Neural cell (in vitro differentiated cells): Measurements from ENCODE around the gene NSMF. TPM values are rescaled to one million over a fixed set of nuclear protein-coding genes. Genes with fewer than 3 reads are reported as not detected.

Experiments
- H2AFZ ChIP-seq: fragments of 200-600, 300-800 bp; sonication (generic), shearing (Covaris generic); 2 replicates; pipeline ENCODE4 v1.6.0; 2014; ENCODE audit warnings: low read depth, mild to moderate bottlenecking, antibody characterized with exemption, low read length, moderate library complexity
- H3F3A ChIP-seq: fragments of 200-600 bp; shearing (Covaris generic); 2 replicates; pipeline ENCODE4 v1.6.1; 2016; ENCODE audit warnings: mild to moderate bottlenecking, moderate library complexity, mixed read lengths, antibody characterized with exemption, low read length; ENCODE audit not compliant: insufficient read depth, poor library complexity, severe bottlenecking
- H3K27ac ChIP-seq: fragments of 200-600, 300-800 bp; sonication (generic), shearing (Covaris generic); 2 replicates; pipeline ENCODE4 v1.5.1; 2014; ENCODE audit warnings: mild to moderate bottlenecking, low read length, moderate library complexity
- H3K27me3 ChIP-seq: fragments of 300-800, 200-600 bp; sonication (generic), shearing (Covaris generic); 2 replicates; pipeline ENCODE4 v1.6.0; 2014; ENCODE audit warnings: mild to moderate bottlenecking, low read depth, low read length, moderate library complexity; ENCODE audit not compliant: insufficient read depth
- H3K36me3 ChIP-seq: fragments of 300-800, 200-600 bp; sonication (generic), shearing (Covaris generic); 2 replicates; pipeline ENCODE4 v1.5.1; 2014; ENCODE audit warnings: mild to moderate bottlenecking, antibody characterized with exemption, low read length, moderate library complexity; ENCODE audit not compliant: insufficient read depth
- H3K4me2 ChIP-seq: fragments of 300-800, 200-600 bp; sonication (generic), shearing (Covaris generic); 2 replicates; pipeline ENCODE4 v1.6.0; 2014; ENCODE audit warnings: mild to moderate bottlenecking, low read length
- H3K4me3 ChIP-seq: fragments of 300-800, 200-600 bp; sonication (generic), shearing (Covaris generic); 2 replicates; pipeline ENCODE4 v1.5.1; 2014; ENCODE audit warnings: mild to moderate bottlenecking, low read length, moderate library complexity
- H3K79me2 ChIP-seq: fragments of 200-600 bp; shearing (Covaris generic); replicated peaks from 2 replicates; pipeline ENCODE4 v1.6.0; 2014; ENCODE audit warnings: mild to moderate bottlenecking, low read length, moderate library complexity; ENCODE audit not compliant: insufficient read depth
- H3K9ac ChIP-seq: fragments of 300-800, 200-600 bp; sonication (generic), shearing (Covaris generic); 2 replicates; pipeline ENCODE4 v1.6.1; 2016; ENCODE audit warnings: mild to moderate bottlenecking, low read length, mixed read lengths
- H3K9me2 ChIP-seq: fragments of 200-600 bp; shearing (Covaris generic); 2 replicates; pipeline ENCODE4 v1.6.1; 2016; ENCODE audit warnings: mild to moderate bottlenecking, low read length, mixed read lengths; ENCODE audit not compliant: insufficient read depth
- H3K9me3 ChIP-seq: fragments of 200-600, 300-800 bp; sonication (generic), shearing (Covaris generic); 2 replicates; pipeline ENCODE4 v1.6.1; 2016; ENCODE audit warnings: mild to moderate bottlenecking, mixed run types, low read length, moderate library complexity, mixed read lengths
- H4K20me1 ChIP-seq: fragments of 200-600 bp; shearing (Covaris generic); 2 replicates; pipeline ENCODE4 v1.6.1; 2016; ENCODE audit warnings: mild to moderate bottlenecking, mixed run types; ENCODE audit not compliant: insufficient read depth
- EP300 ChIP-seq: fragments of 450-650 bp; conservative IDR thresholded peaks from 2 replicates; pipeline ENCODE4 v1.6.1; 2014; ENCODE audit warnings: antibody characterized with exemption, mild to moderate bottlenecking, moderate library complexity; ENCODE audit not compliant: poor library complexity, severe bottlenecking
- EZH2 ChIP-seq: fragments of 200-600, 300-800 bp; shearing (Covaris generic), sonication (generic); IDR thresholded peaks from 2 replicates; pipeline ENCODE4 v1.6.1; 2014; ENCODE audit warnings: antibody characterized with exemption, low read length, borderline replicate concordance, mild to moderate bottlenecking; ENCODE audit not compliant: insufficient read depth, poor library complexity, severe bottlenecking
- MXI1 ChIP-seq: fragments of 450-650 bp; conservative IDR thresholded peaks from 2 replicates; pipeline ENCODE4 v1.6.1; 2014; ENCODE audit warnings: antibody characterized with exemption, mild to moderate bottlenecking; ENCODE audit not compliant: poor library complexity, severe bottlenecking
- POLR2AphosphoS5 ChIP-seq: IDR thresholded peaks from 2 replicates; pipeline ENCODE4 v1.6.1; 2012
- RAD21 ChIP-seq: fragments of 450-650 bp; conservative IDR thresholded peaks from 2 replicates; pipeline ENCODE4 v1.6.1; 2014; ENCODE audit warnings: antibody characterized with exemption, mild to moderate bottlenecking, moderate library complexity
- REST ChIP-seq: IDR thresholded peaks from 2 replicates; pipeline ENCODE4 v1.6.1; 2012; ENCODE audit warnings: borderline replicate concordance
- SMC3 ChIP-seq: fragments of 450-650 bp; conservative IDR thresholded peaks from 2 replicates; pipeline ENCODE4 v1.6.1; 2014; ENCODE audit warnings: antibody characterized with exemption, mild to moderate bottlenecking, moderate library complexity; ENCODE audit not compliant: poor library complexity
- TAF1 ChIP-seq: IDR thresholded peaks from 2 replicates; pipeline ENCODE4 v1.6.1; 2012; ENCODE audit warnings: low read depth
- polyA plus RNA-seq: library from polyadenylated mRNA; depleted of rRNA; stranded (reverse); fragments of >200 nt; gene quantifications from 2 replicates; pipeline ENCODE4 v1.2.3, GENCODE V29; 2014
- TF ChIP-seq, protein P1 (sequence below): fragments of 450-650 bp; IDR thresholded peaks from 2 replicates; pipeline ENCODE4 v1.5.1; 2014; ENCODE audit warnings: antibody characterized with exemption, mild to moderate bottlenecking, moderate library complexity; ENCODE audit not compliant: poor library complexity, severe bottlenecking

Gene NSMF
- polyA plus RNA-seq, 1 donor from 2014 or later: 51.2 TPM

GRCh38 chr9:137433916-137434431, 25.2 kb downstream of the NSMF start:
- H3K4me3 ChIP-seq: no peak overlapping the region
- no peaks in the 10 kb centered on the region for H3K27me3 ChIP-seq
- H3K27ac ChIP-seq: no peak overlapping the region
- no peaks in the 10 kb centered on the region for H3K9me3 ChIP-seq
- no peaks in the 10 kb centered on the region for H4K20me1 ChIP-seq
- no peak overlapping the region for H3K9ac ChIP-seq
- H3K36me3 ChIP-seq: no peaks in the 10 kb centered on the region
- H3K4me2 ChIP-seq: no peak overlapping the region
- TF ChIP-seq RAD21 (no peak), REST (no peak)
- no peaks in the 10 kb centered on the region for H3K9me2 ChIP-seq
- no peak overlapping the region for H2AFZ ChIP-seq
- H3F3A ChIP-seq: no peaks in the 10 kb centered on the region
- H3K79me2 ChIP-seq: no peaks in the 10 kb centered on the region

GRCh38 chr9:137433349-137433915, 25.7 kb downstream of the NSMF start:
- H3K79me2 ChIP-seq: no peaks in the 10 kb centered on the region
- H3K4me3 ChIP-seq: no peak overlapping the region
- no peak overlapping the region for H3K9ac ChIP-seq
- no peaks in the 10 kb centered on the region for H3K27me3 ChIP-seq
- TF ChIP-seq REST: no peak
- TF ChIP-seq MXI1: no peak
- TF ChIP-seq, protein P1, sequence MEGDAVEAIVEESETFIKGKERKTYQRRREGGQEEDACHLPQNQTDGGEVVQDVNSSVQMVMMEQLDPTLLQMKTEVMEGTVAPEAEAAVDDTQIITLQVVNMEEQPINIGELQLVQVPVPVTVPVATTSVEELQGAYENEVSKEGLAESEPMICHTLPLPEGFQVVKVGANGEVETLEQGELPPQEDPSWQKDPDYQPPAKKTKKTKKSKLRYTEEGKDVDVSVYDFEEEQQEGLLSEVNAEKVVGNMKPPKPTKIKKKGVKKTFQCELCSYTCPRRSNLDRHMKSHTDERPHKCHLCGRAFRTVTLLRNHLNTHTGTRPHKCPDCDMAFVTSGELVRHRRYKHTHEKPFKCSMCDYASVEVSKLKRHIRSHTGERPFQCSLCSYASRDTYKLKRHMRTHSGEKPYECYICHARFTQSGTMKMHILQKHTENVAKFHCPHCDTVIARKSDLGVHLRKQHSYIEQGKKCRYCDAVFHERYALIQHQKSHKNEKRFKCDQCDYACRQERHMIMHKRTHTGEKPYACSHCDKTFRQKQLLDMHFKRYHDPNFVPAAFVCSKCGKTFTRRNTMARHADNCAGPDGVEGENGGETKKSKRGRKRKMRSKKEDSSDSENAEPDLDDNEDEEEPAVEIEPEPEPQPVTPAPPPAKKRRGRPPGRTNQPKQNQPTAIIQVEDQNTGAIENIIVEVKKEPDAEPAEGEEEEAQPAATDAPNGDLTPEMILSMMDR: no peak
- TF ChIP-seq SMC3: no peak
- TF ChIP-seq RAD21: no peak
- TF ChIP-seq POLR2AphosphoS5: no peak
- no peak for TF ChIP-seq TAF1
- TF ChIP-seq EZH2: no peak
- no peak for TF ChIP-seq EP300
- no peaks in the 10 kb centered on the region for H3F3A ChIP-seq
- no peak overlapping the region for H3K4me2 ChIP-seq
- H4K20me1 ChIP-seq: no peaks in the 10 kb centered on the region
- H3K9me3 ChIP-seq: no peaks in the 10 kb centered on the region
- no peaks in the 10 kb centered on the region for H3K36me3 ChIP-seq
- no peak overlapping the region for H2AFZ ChIP-seq
- no peaks in the 10 kb centered on the region for H3K9me2 ChIP-seq
- H3K27ac ChIP-seq: no peak overlapping the region
